Measurements from ENCODE around the gene CEACAM16. TPM values are rescaled to one million over a fixed set of nuclear protein-coding genes. Genes with fewer than 3 reads are reported as not detected.
"Not testable (repeated sequence)": the region's sequence is repeated elsewhere in the genome, so short reads cannot be mapped to it uniquely, and the experiment has no call there.

The CEACAM16 gene
- total and polyA plus RNA-seq, 9 of the 15 experiments (the other 6 are each of a cell fraction or from before 2014, with no cell fraction given) = not detected

DNA sequence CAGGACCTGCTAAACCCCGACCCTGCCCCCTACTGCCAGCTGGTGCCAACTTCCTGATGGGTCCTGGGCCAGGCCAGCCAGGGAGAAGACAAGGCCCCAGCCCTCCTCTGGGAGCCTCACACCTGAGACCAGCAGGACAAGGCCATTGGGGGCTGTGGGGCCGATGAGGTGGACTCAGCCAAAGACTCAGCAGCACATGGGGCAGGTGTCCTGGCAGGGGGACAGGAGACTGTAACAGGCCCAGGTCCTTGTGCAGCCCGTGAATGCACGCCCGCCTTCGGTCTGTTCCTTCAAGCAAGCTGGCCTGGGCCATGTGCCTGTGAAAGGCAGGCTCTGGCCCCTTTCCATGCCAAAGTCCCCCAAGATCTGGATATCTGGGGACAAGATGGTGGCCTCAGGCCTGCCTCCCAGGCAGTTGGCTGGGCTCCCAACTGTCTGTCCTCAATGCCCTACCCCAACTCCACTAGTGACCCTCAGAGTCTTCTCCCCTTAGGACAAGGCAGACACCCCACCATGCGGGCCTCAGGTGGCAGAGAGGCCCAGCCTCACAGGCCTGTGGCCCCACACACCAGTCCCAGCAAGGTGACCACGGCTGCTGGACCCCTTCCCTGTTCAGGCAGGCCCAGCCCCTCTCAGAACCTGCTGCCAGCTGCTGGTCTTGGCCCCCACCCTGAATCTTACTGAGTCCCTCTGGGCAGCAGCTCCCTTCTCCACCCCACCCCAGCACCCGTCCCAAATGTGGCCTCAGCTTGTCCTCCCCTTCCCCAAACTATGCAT lies 15.3 kb upstream of the CEACAM16 start:
- Histone ChIP-seq H3K9ac (ENCODE audit: insufficient read depth in 1 of 2, low read depth in 2 of 2, low read length in 2 of 2) (peak overlapping the region in 1 of 2 experiments; percentile 6; a peak in 1 of 4 replicates), H3K9me1 (ENCODE audit: control insufficient read depth, insufficient read depth, low read length) (no peaks in the 10 kb centered on the region), H3K4me3 (no peak overlapping the region), H3K9me3 (replicated peaks; ENCODE audit: control insufficient read depth, insufficient read depth, low read depth, low read length) (no peaks in the 10 kb centered on the region), H3K36me3 (ENCODE audit: control insufficient read depth, insufficient read depth, low read length) (no peaks in the 10 kb centered on the region), H4K20me1 (replicated peaks; ENCODE audit: control insufficient read depth, insufficient read depth, low read length) (no peaks in the 10 kb centered on the region), H2AFZ (ENCODE audit: low read depth, low read length) (no peak overlapping the region), H3K4me2 (ENCODE audit: insufficient read depth, low read length) (no peak overlapping the region), H3K79me2 (ENCODE audit: control insufficient read depth, insufficient read depth, low read length) (no peaks in the 10 kb centered on the region), H3K27ac (ENCODE audit: extremely low read depth, low read depth, low read length) (no peak overlapping the region), H3K4me1 (replicated peaks in 1 of 2; ENCODE audit: control insufficient read depth in 2 of 2, insufficient read depth in 2 of 2, low read length in 2 of 2) (peaks cover 6 to 13% of the 10 kb centered on the region in 2 experiments), H3K27me3 (ENCODE audit: control insufficient read depth in 2 of 2, insufficient read depth in 2 of 2, low read length in 2 of 2) (no peaks in the 10 kb centered on the region)
- BruUV-seq (replicated peaks) = no TSS peak
- TF ChIP-seq STAT5B (CRISPR knock-in tag; IDR thresholded peaks at IDR 0.05) = no peak
- TF ChIP-seq, protein P1, sequence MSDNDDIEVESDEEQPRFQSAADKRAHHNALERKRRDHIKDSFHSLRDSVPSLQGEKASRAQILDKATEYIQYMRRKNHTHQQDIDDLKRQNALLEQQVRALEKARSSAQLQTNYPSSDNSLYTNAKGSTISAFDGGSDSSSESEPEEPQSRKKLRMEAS (CRISPR knock-in tag; IDR thresholded peaks at IDR 0.05) = 0 out of 2 replicates have a peak, but pooled peaks have one; percentile 23
- WGBS (ENCODE audit: insufficient coverage, low coverage, missing lambda C conversion rate) = 79% methylated on average over 8 of the region's 9 CpGs
- CTCF ChIA-PET (ENCODE audit: low intra/inter-chr PET ratio) = interaction anchor here (0.6 to 1.1 kb wide), 2 partner anchors 22 to 162 kb away, joined by 4 read pairs; partner anchors contain the start of gene NECTIN2
- POLR2A ChIA-PET = no interaction called here
- in situ Hi-C loops (cut with MboI) = no loop called here
- ATAC-seq = no peak
- intact Hi-C loops (cut with micrococcal nuclease) = loop anchor here (10.0 kb wide), 1 partner anchor 109 kb away; no protein-coding TSS in a partner anchor
- FAIRE-seq = no peak
- no peak for DNase-seq (ENCODE audit: extremely low read depth in 1 of 4, low spot score in 3 of 4)

DNA sequence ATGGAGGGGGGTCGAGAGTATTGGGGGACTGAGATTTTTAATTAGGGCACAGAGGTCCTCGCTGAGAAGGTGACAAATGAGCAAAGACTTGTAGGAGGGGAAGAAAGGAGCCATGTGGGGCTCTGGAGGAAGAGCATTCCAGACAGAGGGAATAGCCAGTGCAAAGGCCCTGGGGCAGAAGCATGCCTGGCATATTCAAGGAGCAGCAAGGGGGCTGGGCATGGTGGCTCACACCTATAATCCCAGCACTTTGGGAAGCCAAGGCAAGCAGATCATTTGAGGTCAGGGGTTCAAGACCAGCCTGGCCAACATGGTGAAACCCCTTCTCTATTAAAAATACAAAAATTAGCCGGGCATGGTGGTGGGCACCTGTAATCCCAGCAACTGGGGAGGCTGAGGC lies 14.6 kb upstream of the CEACAM16 start:
- FAIRE-seq; ATAC-seq; H3K9ac ChIP-seq (ENCODE audit: insufficient read depth in 1 of 2, low read depth in 2 of 2, low read length in 2 of 2); H3K4me3 ChIP-seq; H3K9me1 ChIP-seq (ENCODE audit: control insufficient read depth, insufficient read depth, low read length); DNase-seq (ENCODE audit: extremely low read depth in 1 of 4, low spot score in 3 of 4); H2AFZ ChIP-seq (ENCODE audit: low read depth, low read length); H4K20me1 ChIP-seq (replicated peaks; ENCODE audit: control insufficient read depth, insufficient read depth, low read length); in situ Hi-C loops (cut with MboI); H3K27ac ChIP-seq (ENCODE audit: extremely low read depth, low read depth, low read length); H3K79me2 ChIP-seq (ENCODE audit: control insufficient read depth, insufficient read depth, low read length); H3K27me3 ChIP-seq (ENCODE audit: control insufficient read depth in 2 of 2, insufficient read depth in 2 of 2, low read length in 2 of 2); H3K36me3 ChIP-seq (ENCODE audit: control insufficient read depth, insufficient read depth, low read length); POLR2A ChIA-PET; H3K9me3 ChIP-seq (replicated peaks; ENCODE audit: control insufficient read depth, insufficient read depth, low read depth, low read length); BruUV-seq (replicated peaks); H3K4me2 ChIP-seq (ENCODE audit: insufficient read depth, low read length): not testable (repeated sequence)
- intact Hi-C loops (cut with micrococcal nuclease) = loop anchor here (10.0 kb wide), 1 partner anchor 110 kb away; no protein-coding TSS in a partner anchor
- CTCF ChIA-PET (ENCODE audit: low intra/inter-chr PET ratio) = interaction anchor here (1.1 kb wide), 1 partner anchor 161 kb away, joined by 4 read pairs; the partner anchor contains the start of gene NECTIN2
- WGBS (ENCODE audit: insufficient coverage, low coverage, missing lambda C conversion rate) = 59% methylated on average over 3 of the region's 3 CpGs
- TF ChIP-seq SMARCA5 (IDR thresholded peaks at IDR 0.05) = peak; percentile 93
- TF ChIP-seq RCOR1 (IDR thresholded peaks at IDR 0.05; ENCODE audit: borderline replicate concordance in 1 of 2, low read depth in 2 of 2, low read length in 2 of 2) = 0 out of 4 replicates have a peak, but pooled peaks of 1 of the 2 experiments have one; percentile 13
- TF ChIP-seq KDM1A (IDR thresholded peaks at IDR 0.05) = peak; percentile 55 to 69; a peak in 2 of 4 replicates
- peak; percentile 62 for TF ChIP-seq RBM25 (IDR thresholded peaks at IDR 0.05; ENCODE audit: low read depth, low read length, severe bottlenecking)
- TF ChIP-seq PTBP1 (IDR thresholded peaks at IDR 0.05; ENCODE audit: low read depth, low read length) = 0 out of 2 replicates have a peak, but pooled peaks have one; percentile 65
- TF ChIP-seq HDAC2 (IDR thresholded peaks at IDR 0.05) = peak; percentile 22; the same call in 1 of the 2 replicates
- TF ChIP-seq CHD4 (IDR thresholded peaks at IDR 0.05; ENCODE audit: insufficient read depth, insufficient replicate concordance, low read depth, low read length, poor library complexity, severe bottlenecking) = peak; percentile 57
- TF ChIP-seq ZFP36 (IDR thresholded peaks at IDR 0.05; ENCODE audit: low read depth, low read length, partially characterized antibody) = peak; percentile 52
- peak; percentile 88 for TF ChIP-seq BCOR (IDR thresholded peaks at IDR 0.05)
- peaks cover 6 to 19% of the 10 kb centered on the region in 2 experiments for H3K4me1 ChIP-seq (replicated peaks in 1 of 2; ENCODE audit: control insufficient read depth in 2 of 2, insufficient read depth in 2 of 2, low read length in 2 of 2)
